HG03432 (cell line): ENCODE results near the gene EXOC4.

Experiments
- ATAC-seq: cut with Tn5 transposase; IDR thresholded peaks from one replicate; pipeline ENCODE4 v1.9.1; 2021; ENCODE audit warnings: mild to moderate bottlenecking, moderate library complexity; ENCODE audit not compliant: unreplicated experiment

Gene EXOC4

DNA sequence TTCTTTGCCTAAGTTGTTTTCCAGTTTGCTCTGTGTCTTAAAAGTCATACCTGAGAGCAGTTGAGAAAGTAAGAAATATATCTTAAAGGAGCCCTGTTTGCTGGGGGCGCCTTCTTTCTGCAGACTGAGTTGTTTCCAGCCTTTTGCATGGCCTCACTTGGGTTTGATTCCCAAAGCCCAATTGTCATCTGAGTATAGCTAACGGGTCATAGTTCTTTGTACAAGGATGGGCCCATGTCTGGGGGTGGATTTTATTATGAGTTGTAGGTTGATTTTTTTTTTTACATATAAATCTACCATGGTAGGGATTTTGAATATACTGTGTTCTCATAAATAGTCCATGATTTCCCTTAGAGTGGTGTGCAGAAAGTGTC lies 555.6 kb downstream of the EXOC4 start:
- no peak for ATAC-seq

DNA sequence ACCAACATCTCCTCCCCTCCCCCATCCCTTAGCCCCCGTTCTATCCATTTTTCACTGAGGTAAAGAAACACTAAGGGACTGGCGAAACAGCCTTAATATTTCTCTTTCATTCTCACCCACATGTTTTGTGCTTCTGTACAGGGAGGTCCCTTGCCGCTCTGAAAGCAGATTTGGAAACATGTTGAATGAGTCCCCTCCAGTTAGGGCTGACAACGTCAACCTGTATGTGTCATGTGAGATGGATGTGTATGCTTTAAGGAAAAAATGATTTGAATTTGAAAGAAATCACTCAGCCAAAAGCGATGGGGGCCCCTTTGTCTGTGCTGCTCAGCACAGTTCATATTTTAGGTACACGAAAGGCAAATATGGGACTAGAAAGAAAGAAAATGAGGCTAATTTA lies 560.0 kb downstream of the EXOC4 start:
- no peak for ATAC-seq

GRCh38 chr7:133815611-133816210 lies 562.8 kb downstream of the EXOC4 start:
- no peak for ATAC-seq

DNA sequence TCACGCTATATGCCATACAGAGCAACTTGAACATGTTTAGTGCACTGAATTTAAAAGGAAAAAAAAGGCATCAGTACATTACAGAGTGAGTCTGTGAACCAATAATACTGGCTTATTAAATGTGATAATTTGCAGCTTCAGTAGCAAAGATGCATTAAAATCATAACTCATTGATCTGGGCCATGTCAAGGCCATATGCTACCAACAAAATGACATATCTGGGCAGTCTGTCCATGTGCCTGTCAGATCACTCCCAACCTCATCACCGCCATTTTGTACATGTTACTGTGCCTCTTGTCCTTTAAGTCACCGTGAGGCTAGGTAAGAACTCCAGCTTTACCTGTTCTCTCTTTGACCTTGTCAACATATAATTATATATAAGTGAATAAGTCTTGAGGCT lies 566.8 kb downstream of the EXOC4 start:
- ATAC-seq, result no peak

- no peak for ATAC-seq
These were observed 567.7 kb downstream of the EXOC4 start for GRCh38 chr7:133820584-133820983.

GRCh38 chr7:133821171-133821570 lies 568.3 kb downstream of the EXOC4 start:
- no peak for ATAC-seq

GRCh38 chr7:133822001-133822641 lies 569.2 kb downstream of the EXOC4 start:
- ATAC-seq, result no peak

DNA sequence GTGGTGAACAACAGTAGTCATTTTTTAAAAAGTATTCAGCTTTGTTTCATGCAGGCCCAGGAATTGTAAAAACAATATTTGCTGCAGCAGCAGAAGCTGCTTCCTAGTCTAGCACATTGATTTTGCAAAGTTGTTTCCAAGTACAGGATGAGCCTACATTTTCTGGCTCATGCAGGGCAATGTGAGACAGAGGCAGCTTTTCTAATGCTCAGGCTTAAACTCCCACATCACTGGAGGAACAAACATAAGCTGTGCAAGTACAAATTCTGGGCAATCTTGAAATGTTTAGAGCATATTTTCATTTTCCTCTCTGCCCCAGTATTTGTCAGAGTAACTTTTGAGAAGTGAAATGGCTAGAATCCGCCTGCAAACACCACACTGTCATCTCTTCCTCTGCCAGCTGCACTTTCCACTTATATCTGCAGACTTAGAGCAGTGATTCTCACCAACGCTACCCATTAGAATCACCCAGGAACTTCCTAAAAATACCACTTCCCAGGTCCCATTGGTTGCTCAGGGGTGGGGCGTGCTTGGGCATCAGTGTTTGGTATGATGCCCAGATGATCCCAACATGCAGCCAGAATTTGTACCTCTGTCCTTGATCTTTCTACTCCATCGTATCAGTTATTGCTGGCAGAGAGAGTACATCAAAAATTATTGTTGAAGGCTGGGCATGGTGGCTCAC lies 570.1 kb downstream of the EXOC4 start:
- ATAC-seq, result no peak

DNA sequence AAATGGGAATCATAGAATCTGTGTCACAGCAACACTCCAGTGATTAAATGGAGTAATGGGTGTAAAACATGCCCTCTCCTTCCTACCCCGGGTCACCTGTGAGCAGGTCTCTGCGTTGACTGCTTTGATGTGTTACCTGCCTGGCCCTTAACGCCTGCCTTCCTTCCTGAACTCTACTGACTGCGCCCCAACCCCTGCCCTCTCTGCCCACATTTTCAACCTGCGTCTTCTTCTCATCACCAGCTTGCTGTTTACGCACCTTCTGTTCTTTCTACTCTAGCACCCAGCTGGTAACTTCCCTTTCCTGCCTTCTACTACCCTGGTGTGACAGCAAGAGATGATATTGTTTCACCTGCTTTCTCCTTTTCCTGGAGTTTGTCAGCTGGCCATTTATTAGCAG lies 571.3 kb downstream of the EXOC4 start:
- ATAC-seq, result no peak

DNA sequence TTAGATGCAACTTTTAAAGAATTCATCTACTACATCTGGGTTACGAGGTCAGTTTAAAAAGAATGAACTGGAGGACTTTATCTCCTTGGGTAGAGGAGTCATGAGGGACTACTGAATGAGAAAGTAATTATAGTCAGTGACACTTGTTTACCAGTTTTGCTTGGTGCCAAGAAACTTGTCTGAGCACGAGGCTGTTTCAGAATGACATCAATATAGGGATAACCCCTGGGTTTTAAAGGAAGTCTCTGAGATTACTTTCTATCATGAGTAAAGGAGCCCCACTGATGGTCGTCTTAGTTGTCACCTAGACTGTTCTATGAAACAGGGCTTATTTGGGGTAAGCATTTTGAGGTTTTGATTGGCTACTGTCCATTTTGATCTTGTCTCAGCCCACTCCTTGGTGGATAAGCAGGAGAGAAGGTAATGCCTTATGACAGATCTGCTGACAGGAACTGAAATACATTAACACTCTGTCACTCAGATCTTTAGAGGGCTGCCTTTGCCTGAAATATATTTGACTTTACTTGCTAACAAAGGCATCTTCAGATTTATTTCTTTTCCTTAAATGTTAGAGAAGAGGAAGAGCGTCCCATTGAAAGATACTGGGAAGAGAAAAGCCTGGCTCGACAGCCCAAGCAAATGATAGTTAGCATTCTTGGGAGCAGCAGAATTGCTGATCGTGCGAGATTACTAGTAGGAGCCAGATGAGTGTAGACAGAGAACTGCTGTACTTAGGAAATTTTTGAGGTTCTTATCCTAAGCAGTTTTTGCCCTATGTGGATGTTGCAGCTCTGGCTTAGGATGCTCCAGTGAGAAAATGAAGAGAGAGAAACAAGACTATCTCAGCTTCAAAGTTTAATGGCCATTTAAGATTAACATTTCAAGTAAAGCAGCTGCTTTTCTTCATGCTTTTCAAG lies 575.1 kb downstream of the EXOC4 start:
- ATAC-seq, result no peak

DNA sequence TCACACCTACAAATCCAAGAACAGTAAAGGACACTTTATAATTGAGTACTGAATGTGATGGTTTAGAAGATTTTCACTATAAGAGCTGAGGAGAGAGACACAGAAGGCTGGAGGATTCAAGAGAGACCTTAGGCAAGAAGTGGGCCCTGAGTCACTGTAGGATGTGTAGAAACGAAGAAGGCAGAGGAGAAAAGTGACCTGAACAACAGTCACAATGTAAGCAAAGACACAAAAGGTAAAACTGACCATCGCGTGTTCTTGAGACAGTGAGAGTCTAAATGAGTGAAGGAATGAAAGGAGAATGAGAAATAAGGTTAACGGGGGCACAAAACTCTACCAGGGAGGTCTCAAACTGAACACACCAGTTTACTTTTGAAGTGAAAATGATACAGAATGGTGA lies 576.0 kb downstream of the EXOC4 start:
- ATAC-seq, result no peak

DNA sequence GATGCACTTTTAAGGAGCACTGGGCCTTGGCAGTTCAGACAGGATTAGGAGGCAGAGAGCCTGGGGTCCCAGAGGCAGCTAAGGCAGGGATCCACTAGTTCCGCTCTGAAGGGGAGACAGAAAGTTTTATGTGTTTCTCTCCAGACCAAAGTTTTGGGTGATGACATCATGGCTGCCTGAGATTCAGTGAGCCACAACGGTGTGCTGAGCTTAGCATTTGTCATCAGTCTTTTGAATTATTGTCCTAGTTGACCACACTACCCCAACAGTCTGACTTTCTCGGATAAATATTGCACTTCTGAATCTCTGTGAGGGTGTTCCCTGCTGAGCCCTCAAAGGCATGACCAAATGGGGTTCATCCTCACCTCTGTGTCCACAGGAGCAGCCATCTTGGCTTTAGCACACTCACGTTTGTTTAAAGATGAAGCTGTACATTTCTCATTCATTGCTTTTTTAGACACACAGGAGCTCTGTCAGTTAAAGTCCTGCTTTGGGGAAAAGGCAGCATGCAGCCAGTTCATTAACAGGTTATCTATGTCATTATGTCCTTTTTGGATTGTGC lies 576.5 kb downstream of the EXOC4 start:
- ATAC-seq, result no peak

DNA sequence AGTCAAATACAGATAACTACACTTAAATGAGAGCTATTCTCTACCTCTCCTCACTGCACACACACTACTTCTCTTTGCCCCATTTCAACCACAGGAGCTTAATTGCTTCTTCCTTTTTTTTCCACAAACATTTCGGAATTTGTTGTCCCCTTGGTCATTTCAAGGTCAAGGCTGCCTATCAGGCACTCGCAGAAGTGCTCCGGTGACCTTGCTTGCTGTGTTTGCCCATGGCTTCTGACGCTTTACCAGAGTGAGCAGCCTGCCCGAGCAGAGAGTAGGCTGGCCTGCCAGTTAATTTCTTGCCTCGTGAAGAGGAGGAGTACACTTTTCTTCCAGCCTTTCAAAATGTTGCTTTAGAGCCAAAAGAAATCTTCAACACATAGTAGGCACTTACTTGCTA lies 577.2 kb downstream of the EXOC4 start:
- no peak for ATAC-seq

- no peak for ATAC-seq
These were observed 583.8 kb downstream of the EXOC4 start for GRCh38 chr7:133836666-133837065.

DNA sequence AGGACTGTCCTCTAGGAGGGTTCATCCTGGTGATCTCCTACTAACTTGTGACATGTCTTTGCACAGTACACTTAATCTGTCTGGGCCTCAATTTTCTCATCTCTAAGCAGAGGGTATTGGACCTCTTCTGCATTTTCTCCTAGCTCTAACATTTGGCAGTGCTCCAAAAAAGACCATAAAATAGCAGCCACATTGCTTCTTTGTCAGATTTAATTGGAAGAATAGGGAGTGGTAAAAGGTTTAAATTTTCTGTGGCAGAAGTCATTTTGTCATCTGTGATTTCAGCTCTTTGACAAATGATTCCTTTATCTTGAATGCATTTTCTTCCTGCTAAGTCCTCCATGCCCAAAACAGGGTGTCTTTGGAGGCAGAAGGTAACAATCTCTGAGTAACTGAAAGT lies 584.3 kb downstream of the EXOC4 start:
- no peak for ATAC-seq

DNA sequence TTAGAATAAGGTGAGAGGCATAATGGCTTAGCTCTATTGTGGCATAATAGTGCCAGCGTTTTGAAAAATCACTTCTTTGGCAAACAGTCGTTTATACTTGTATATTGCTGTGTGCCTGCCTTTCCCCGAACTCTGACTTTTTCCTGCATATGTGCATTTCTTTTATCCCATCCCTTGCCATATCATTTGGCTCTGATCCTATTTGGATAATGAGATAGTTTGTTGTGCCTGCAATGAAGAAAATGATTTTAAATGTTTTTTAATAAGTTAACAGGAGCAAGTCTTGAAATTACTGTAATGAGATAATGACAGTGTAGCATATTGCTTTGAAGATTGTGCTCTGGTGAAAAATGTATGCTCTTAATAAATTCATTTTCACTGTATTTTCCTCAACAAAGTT lies 586.2 kb downstream of the EXOC4 start:
- ATAC-seq, result no peak

DNA sequence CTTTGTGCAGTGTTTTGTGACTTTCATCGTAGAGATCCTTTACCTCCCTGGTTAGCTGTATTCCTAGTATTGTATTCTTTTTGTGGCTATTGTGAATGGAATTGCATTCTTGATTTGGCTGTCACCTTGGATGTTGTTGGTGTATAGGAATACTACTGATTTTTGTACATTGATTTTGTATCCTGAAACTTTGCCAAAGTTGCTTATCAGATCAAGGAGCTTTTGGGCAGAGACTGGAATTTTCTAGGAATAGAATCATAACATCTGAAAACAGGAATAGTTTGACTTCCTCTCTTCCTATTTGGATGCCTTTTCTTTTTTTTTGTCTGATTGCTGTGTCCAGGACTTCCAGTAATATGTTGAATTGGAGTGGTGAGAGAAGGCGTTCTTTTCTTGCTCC lies 590.5 kb downstream of the EXOC4 start:
- ATAC-seq, result no peak

GRCh38 chr7:133845005-133845404 lies 592.1 kb downstream of the EXOC4 start:
- no peak for ATAC-seq

- ATAC-seq, result no peak
These were observed 593.5 kb downstream of the EXOC4 start for GRCh38 chr7:133846203-133846945.

- no peak for ATAC-seq
These were observed 597.8 kb downstream of the EXOC4 start for GRCh38 chr7:133850497-133851280.
